Immature natural killer cell (primary cell): ENCODE results near the gene LRRC4C. TPM values are rescaled to one million over a fixed set of nuclear protein-coding genes. Genes with fewer than 3 reads are reported as not detected.

Experiments used
- DNase-seq, 3 donors: peaks; one replicate each; pipeline ENCODE4 v3.0.0; 2022; ENCODE audit warnings: mixed read lengths in 1 of 3
- H3K27ac Mint-ChIP-seq, 6 donors: one replicate each; pipeline ENCODE4 v1.8.0; 2020; ENCODE audit warnings: mixed read lengths in 6 of 6, mild to moderate bottlenecking in 5 of 6, inconsistent platforms in 4 of 6, moderate library complexity in 3 of 6
- H3K27me3 Mint-ChIP-seq, 3 donors: one replicate each; pipeline ENCODE4 v1.8.0; 2020 to 2021; ENCODE audit warnings: low read depth in 3 of 3, mild to moderate bottlenecking in 3 of 3, mixed read lengths in 3 of 3, moderate library complexity in 3 of 3, inconsistent platforms in 1 of 3
- H3K36me3 Mint-ChIP-seq, 3 donors: one replicate each; pipeline ENCODE4 v1.8.0; 2020; ENCODE audit warnings: mixed read lengths in 3 of 3, inconsistent platforms in 2 of 3, mild to moderate bottlenecking in 2 of 3
- H3K4me1 Mint-ChIP-seq, 2 donors: one replicate each; pipeline ENCODE4 v1.8.0; 2020; ENCODE audit warnings: inconsistent platforms in 2 of 2, mild to moderate bottlenecking in 2 of 2, mixed read lengths in 2 of 2, moderate library complexity in 1 of 2
- H3K4me3 Mint-ChIP-seq, 5 donors: one replicate each; pipeline ENCODE4 v1.8.0; 2020; ENCODE audit warnings: mild to moderate bottlenecking in 5 of 5, mixed read lengths in 5 of 5, inconsistent platforms in 3 of 5, moderate library complexity in 3 of 5
- H3K9me3 Mint-ChIP-seq, 6 donors: one replicate each; pipeline ENCODE4 v1.8.0; 2020; ENCODE audit warnings: mild to moderate bottlenecking in 6 of 6, mixed read lengths in 6 of 6, inconsistent platforms in 4 of 6, moderate library complexity in 3 of 6
- polyA plus RNA-seq, 3 donors: library from polyadenylated mRNA; unstranded; fragments of 300-500 nt; fragmentation: Illumina TruSeq; gene quantifications; one replicate each; pipeline ENCODE4 v1.2.3, GENCODE V29; 2021

The LRRC4C gene
- polyA plus RNA-seq, 3 donors from 2014 or later, result not detected

- Mint-ChIP-seq H3K4me3 (no peak overlapping the region), H3K27ac (no peak overlapping the region), H3K9me3 (peaks cover 15 to 69% (median 29%) of the 10 kb centered on the region in 6 donors), H3K36me3 (peaks cover 0 to 3% (median 0%) of the 10 kb centered on the region in 3 donors), H3K27me3 (no peaks in the 10 kb centered on the region), H3K4me1 (no peaks in the 10 kb centered on the region)
- no peak for DNase-seq
These were observed 284.0 kb downstream of the LRRC4C start for GRCh38 chr11:41175304-41175972.

GRCh38 chr11:41146326-41146725 is 313.1 kb downstream of the LRRC4C start:
- H3K4me1 Mint-ChIP-seq, result no peaks in the 10 kb centered on the region
- no peak for DNase-seq
- no peak overlapping the region for H3K27ac Mint-ChIP-seq
- H3K36me3 Mint-ChIP-seq, result peaks cover 0 to 4% (median 0%) of the 10 kb centered on the region in 3 donors
- H3K4me3 Mint-ChIP-seq, result no peak overlapping the region
- H3K27me3 Mint-ChIP-seq, result no peaks in the 10 kb centered on the region
- H3K9me3 Mint-ChIP-seq, result peaks cover 3 to 51% (median 25%) of the 10 kb centered on the region in 6 donors

- no peaks in the 10 kb centered on the region for H3K4me1 Mint-ChIP-seq
These were observed 314.0 kb downstream of the LRRC4C start for GRCh38 chr11:41145420-41145819.

GRCh38 chr11:41134971-41135370 is 324.5 kb downstream of the LRRC4C start:
- DNase-seq, result no peak
- H3K36me3 Mint-ChIP-seq, result peaks cover 0 to 3% (median 0%) of the 10 kb centered on the region in 3 donors
- H3K27ac Mint-ChIP-seq, result no peak overlapping the region
- H3K4me1 Mint-ChIP-seq, result no peaks in the 10 kb centered on the region
- no peaks in the 10 kb centered on the region for H3K27me3 Mint-ChIP-seq
- no peak overlapping the region for H3K4me3 Mint-ChIP-seq
- peaks cover 4 to 51% (median 25%) of the 10 kb centered on the region in 6 donors for H3K9me3 Mint-ChIP-seq

More at GRCh38 chr11:41145420-41145819, 314.0 kb downstream of the LRRC4C start:
- H3K9me3 Mint-ChIP-seq, result peaks cover 3 to 60% (median 25%) of the 10 kb centered on the region in 6 donors
- H3K36me3 Mint-ChIP-seq, result peaks cover 0 to 4% (median 0%) of the 10 kb centered on the region in 3 donors
- no peak overlapping the region for H3K27ac Mint-ChIP-seq
- no peak overlapping the region for H3K4me3 Mint-ChIP-seq
- DNase-seq, result no peak
- H3K27me3 Mint-ChIP-seq, result no peaks in the 10 kb centered on the region

GRCh38 chr11:41133023-41133422 is 326.4 kb downstream of the LRRC4C start:
- Mint-ChIP-seq H3K4me3 (no peak overlapping the region), H3K27me3 (no peaks in the 10 kb centered on the region), H3K4me1 (no peaks in the 10 kb centered on the region), H3K27ac (no peak overlapping the region), H3K9me3 (peaks cover 4 to 47% (median 22%) of the 10 kb centered on the region in 6 donors), H3K36me3 (peaks cover 0 to 3% (median 0%) of the 10 kb centered on the region in 3 donors)
- DNase-seq, result no peak

GRCh38 chr11:41121600-41121999 is 337.9 kb downstream of the LRRC4C start:
- Mint-ChIP-seq H3K9me3 (peaks cover 10 to 30% (median 19%) of the 10 kb centered on the region in 6 donors), H3K27ac (no peak overlapping the region), H3K4me3 (no peak overlapping the region), H3K4me1 (no peaks in the 10 kb centered on the region), H3K36me3 (no peaks in the 10 kb centered on the region), H3K27me3 (no peaks in the 10 kb centered on the region)
- no peak for DNase-seq

GRCh38 chr11:41119484-41119883 is 340.0 kb downstream of the LRRC4C start:
- Mint-ChIP-seq H3K9me3 (peaks cover 8 to 32% (median 22%) of the 10 kb centered on the region in 6 donors), H3K27ac (no peak overlapping the region), H3K27me3 (no peaks in the 10 kb centered on the region), H3K36me3 (no peaks in the 10 kb centered on the region), H3K4me3 (no peak overlapping the region), H3K4me1 (no peaks in the 10 kb centered on the region)
- DNase-seq, result no peak

GRCh38 chr11:41118521-41118920 is 340.9 kb downstream of the LRRC4C start:
- no peak for DNase-seq
- Mint-ChIP-seq H3K9me3 (peaks cover 7 to 29% (median 17%) of the 10 kb centered on the region in 6 donors), H3K27ac (no peak overlapping the region), H3K36me3 (no peaks in the 10 kb centered on the region), H3K4me1 (no peaks in the 10 kb centered on the region), H3K4me3 (no peak overlapping the region), H3K27me3 (no peaks in the 10 kb centered on the region)

GRCh38 chr11:41116970-41117369 is 342.5 kb downstream of the LRRC4C start:
- Mint-ChIP-seq H3K27ac (no peak overlapping the region), H3K36me3 (no peaks in the 10 kb centered on the region), H3K27me3 (no peaks in the 10 kb centered on the region), H3K4me1 (no peaks in the 10 kb centered on the region), H3K9me3 (peaks cover 7 to 40% (median 21%) of the 10 kb centered on the region in 6 donors), H3K4me3 (no peak overlapping the region)
- no peak for DNase-seq

- no peak for DNase-seq
- H3K27ac Mint-ChIP-seq, result no peak overlapping the region
- H3K9me3 Mint-ChIP-seq, result peaks cover 4 to 40% (median 12%) of the 10 kb centered on the region in 6 donors
- no peaks in the 10 kb centered on the region for H3K4me1 Mint-ChIP-seq
- H3K27me3 Mint-ChIP-seq, result no peaks in the 10 kb centered on the region
- no peaks in the 10 kb centered on the region for H3K36me3 Mint-ChIP-seq
- H3K4me3 Mint-ChIP-seq, result no peak overlapping the region
These were observed 344.4 kb downstream of the LRRC4C start for GRCh38 chr11:41115066-41115465.

- peaks cover 6 to 36% (median 14%) of the 10 kb centered on the region in 6 donors for H3K9me3 Mint-ChIP-seq
- no peaks in the 10 kb centered on the region for H3K4me1 Mint-ChIP-seq
These were observed 346.3 kb downstream of the LRRC4C start for GRCh38 chr11:41113160-41113559.

GRCh38 chr11:41110527-41110926 is 348.9 kb downstream of the LRRC4C start:
- H3K36me3 Mint-ChIP-seq, result no peaks in the 10 kb centered on the region
- H3K4me1 Mint-ChIP-seq, result no peaks in the 10 kb centered on the region
- peaks cover 7 to 33% (median 16%) of the 10 kb centered on the region in 6 donors for H3K9me3 Mint-ChIP-seq
- no peaks in the 10 kb centered on the region for H3K27me3 Mint-ChIP-seq
- DNase-seq, result no peak
- H3K4me3 Mint-ChIP-seq, result no peak overlapping the region
- H3K27ac Mint-ChIP-seq, result no peak overlapping the region

More at GRCh38 chr11:41113160-41113559, 346.3 kb downstream of the LRRC4C start:
- H3K36me3 Mint-ChIP-seq, result no peaks in the 10 kb centered on the region
- DNase-seq, result no peak
- no peaks in the 10 kb centered on the region for H3K27me3 Mint-ChIP-seq
- H3K4me3 Mint-ChIP-seq, result no peak overlapping the region
- H3K27ac Mint-ChIP-seq, result no peak overlapping the region

- Mint-ChIP-seq H3K27ac (no peak overlapping the region), H3K4me1 (no peaks in the 10 kb centered on the region), H3K27me3 (no peaks in the 10 kb centered on the region), H3K9me3 (peaks cover 11 to 47% (median 29%) of the 10 kb centered on the region in 6 donors), H3K4me3 (no peak overlapping the region), H3K36me3 (no peaks in the 10 kb centered on the region)
- no peak for DNase-seq
These were observed 357.0 kb downstream of the LRRC4C start for GRCh38 chr11:41102471-41102870.

- Mint-ChIP-seq H3K36me3 (no peaks in the 10 kb centered on the region), H3K9me3 (peaks cover 17 to 60% (median 34%) of the 10 kb centered on the region in 6 donors), H3K27me3 (no peaks in the 10 kb centered on the region), H3K4me1 (no peaks in the 10 kb centered on the region), H3K27ac (no peak overlapping the region), H3K4me3 (no peak overlapping the region)
- no peak for DNase-seq
These were observed 359.8 kb downstream of the LRRC4C start for GRCh38 chr11:41099654-41100053.

- DNase-seq, result no peak
- H3K36me3 Mint-ChIP-seq, result no peaks in the 10 kb centered on the region
- no peaks in the 10 kb centered on the region for H3K4me1 Mint-ChIP-seq
- peaks cover 3 to 50% (median 21%) of the 10 kb centered on the region in 6 donors for H3K9me3 Mint-ChIP-seq
- H3K4me3 Mint-ChIP-seq, result no peak overlapping the region
- H3K27me3 Mint-ChIP-seq, result no peaks in the 10 kb centered on the region
- no peak overlapping the region for H3K27ac Mint-ChIP-seq
These were observed 374.3 kb downstream of the LRRC4C start for GRCh38 chr11:41085123-41085522.
